Aorta (tissue), 5 donors: ENCODE data around the gene CLEC1B. TPM values are rescaled to one million over a fixed set of nuclear protein-coding genes. Genes with fewer than 3 reads are reported as not detected.

Experiments used
- ATAC-seq: fragments of 200-7000 bp; cut with Tn5 transposase; one replicate; pipeline ENCODE4 v1.9.1; 2022; ENCODE audit warnings: moderate library complexity; ENCODE audit not compliant: low FRiP score
- DNase-seq, 2 donors: peaks; one replicate each; pipeline ENCODE4 v3.0.0-alpha.2; 2020
- H3K27ac ChIP-seq, 2 donors: one replicate each; pipeline ENCODE4 v1.5.1; 2013; ENCODE audit warnings: low read length in 2 of 2, mild to moderate bottlenecking in 2 of 2, moderate library complexity in 2 of 2, control low read depth in 1 of 2, inconsistent platforms in 1 of 2, low read depth in 1 of 2
- H3K27me3 ChIP-seq, 2 donors: one replicate each; pipeline ENCODE4 v1.6.1; 2013; ENCODE audit warnings: control low read depth in 1 of 2, low read length in 1 of 2, mild to moderate bottlenecking in 1 of 2, moderate library complexity in 1 of 2; ENCODE audit not compliant: insufficient read depth in 2 of 2, control insufficient read depth in 1 of 2
- H3K36me3 ChIP-seq, 2 donors: one replicate each; pipeline ENCODE4 v1.6.1; 2013; ENCODE audit warnings: control low read depth in 1 of 2, low read length in 1 of 2, mild to moderate bottlenecking in 1 of 2; ENCODE audit not compliant: insufficient read depth in 2 of 2, control insufficient read depth in 1 of 2
- H3K4me1 ChIP-seq, 2 donors: one replicate each; pipeline ENCODE4 v1.6.1; 2013; ENCODE audit warnings: low read length in 2 of 2, control low read depth in 1 of 2, mild to moderate bottlenecking in 1 of 2, moderate library complexity in 1 of 2; ENCODE audit not compliant: insufficient read depth in 2 of 2, control insufficient read depth in 1 of 2
- H3K4me3 ChIP-seq, 2 donors: one replicate each; pipeline ENCODE4 v1.5.1; 2013; ENCODE audit warnings: low read length in 2 of 2, control low read depth in 1 of 2, mild to moderate bottlenecking in 1 of 2
- H3K9me3 ChIP-seq: one replicate; pipeline ENCODE4 v1.6.1; 2013; ENCODE audit warnings: mild to moderate bottlenecking, low read length; ENCODE audit not compliant: control insufficient read depth
- WGBS, 2 donors: extraction: QIAGEN DNeasy Blood & Tissue Kit; methylation state at CpG; one replicate each; pipeline ENCODE4 v1.1.7; 2013; 5-methylcytosine and 5-hydroxymethylcytosine counted together
- intact Hi-C, 2 donors: fragments of 100-400 bp; cut with DNase I; formaldehyde crosslinking; loops; one replicate each; pipeline versions ENCODE4 v1.14.2 to v1.15.0; 2022
- polyA plus RNA-seq, 2 donors: library from polyadenylated mRNA; stranded (reverse); fragments of 200-250 nt; gene quantifications; one replicate each; pipeline ENCODE4 v1.2.3, GENCODE V29; 2013
- total RNA-seq, 2 donors: library from RNA; stranded (reverse); fragmentation: NEBNext Ultra II Directional; extraction: Animal tissue kit (Norgen Biotek cat#: 25700); gene quantifications; one replicate each; pipeline ENCODE4 v1.2.1, GENCODE V29; 2021
- donor health status: healthy with polysubstance abuse.
- donor health status: Bipolar disorder and iron deficiency.
- donor health status: DM: no; HTN: no; CAD: no.
- donor health status: DM: no; HTN: no; CAD: no.
- donor health status: DM: yes; HTN: yes; CAD: no.

The CLEC1B gene
- total and polyA plus RNA-seq, 4 donors = not detected

DNA sequence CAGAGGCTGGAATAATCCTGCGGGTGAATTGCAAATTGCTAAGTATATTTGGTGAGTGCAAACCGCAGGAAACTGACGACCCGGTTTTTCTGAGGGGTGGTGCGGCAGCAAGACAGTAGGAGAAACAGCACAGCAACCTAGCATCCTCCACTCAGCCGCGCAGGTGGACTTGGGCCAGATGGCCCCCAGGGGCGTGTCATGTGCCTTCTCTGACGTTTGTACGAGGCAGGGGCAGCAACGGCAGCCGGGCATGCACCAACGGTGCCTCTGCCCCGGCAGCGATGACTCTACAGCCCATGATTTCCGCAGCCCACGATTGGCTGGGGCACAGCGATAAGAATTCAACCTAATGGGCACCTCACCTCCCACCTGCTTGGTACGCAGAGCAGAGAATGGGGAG, 55.7 kb downstream of the CLEC1B start:
- intact Hi-C loops = no loop called here
- H3K9me3 ChIP-seq = no peaks in the 10 kb centered on the region
- no peak overlapping the region for H3K27ac ChIP-seq
- 37 to 48% methylated on average over 19 of the region's 19 CpGs for WGBS, 2 donors
- no peaks in the 10 kb centered on the region for H3K4me1 ChIP-seq
- H3K27me3 ChIP-seq = no peaks in the 10 kb centered on the region
- DNase-seq = no peak
- ATAC-seq = no peak
- no peak overlapping the region for H3K4me3 ChIP-seq
- no peaks in the 10 kb centered on the region for H3K36me3 ChIP-seq

Other genes with a start within 250 kb of the CLEC1B start
- 1 to 10 TPM; 4.4 to 8.4 TPM for gene CD69, start 238.2 kb downstream of the CLEC1B start, total RNA-seq
- gene CD69, start 238.2 kb downstream of the CLEC1B start, polyA plus RNA-seq = under 1 TPM in 1 of 2 donors, not detected in 1; 0.59 TPM
- gene KLRF1, start 171.6 kb downstream of the CLEC1B start, total RNA-seq = 1 to 10 TPM in 1 of 2 donors, under 1 TPM in 1; 0.36 to 1.1 TPM
- not detected for gene KLRF1, start 171.6 kb downstream of the CLEC1B start, polyA plus RNA-seq
- gene CLEC2B, start 129.8 kb downstream of the CLEC1B start, total RNA-seq = 10 to 100 TPM; 10.5 to 23.3 TPM
- 10 to 100 TPM in 1 of 2 donors, 1 to 10 TPM in 1; 1.2 to 10.9 TPM for gene CLEC2B, start 129.8 kb downstream of the CLEC1B start, polyA plus RNA-seq
- gene KLRF2, start 117.6 kb downstream of the CLEC1B start, total RNA-seq = not detected
- gene KLRF2, start 117.6 kb downstream of the CLEC1B start, polyA plus RNA-seq = not detected
- gene CLEC2A, start 66.8 kb downstream of the CLEC1B start, total RNA-seq = not detected
- gene CLEC2A, start 66.8 kb downstream of the CLEC1B start, polyA plus RNA-seq = not detected
- gene CLEC12A, start 27.7 kb downstream of the CLEC1B start, total RNA-seq = 1 to 10 TPM; 3.0 to 3.6 TPM
- 1 to 10 TPM in 1 of 2 donors, not detected in 1; 1.5 TPM for gene CLEC12A, start 27.7 kb downstream of the CLEC1B start, polyA plus RNA-seq
- under 1 TPM in 1 of 2 donors, not detected in 1; 0.78 TPM for gene CLEC12B, start 11.5 kb upstream of the CLEC1B start, total RNA-seq
- gene CLEC12B, start 11.5 kb upstream of the CLEC1B start, polyA plus RNA-seq = not detected
- gene CLEC9A, start 31.6 kb upstream of the CLEC1B start, total RNA-seq = under 1 TPM; 0.26 to 0.42 TPM
- gene CLEC9A, start 31.6 kb upstream of the CLEC1B start, polyA plus RNA-seq = not detected
- gene CLEC1A, start 99.9 kb upstream of the CLEC1B start, total RNA-seq = 10 to 100 TPM in 1 of 2 donors, 1 to 10 TPM in 1; 7.0 to 12.9 TPM
- gene CLEC1A, start 99.9 kb upstream of the CLEC1B start, polyA plus RNA-seq = under 1 TPM in 1 of 2 donors, not detected in 1; 0.51 TPM
- 10 to 100 TPM; 25.8 to 33.5 TPM for gene CLEC7A, start 131.1 kb upstream of the CLEC1B start, total RNA-seq
- 1 to 10 TPM; 2.9 to 4.8 TPM for gene CLEC7A, start 131.1 kb upstream of the CLEC1B start, polyA plus RNA-seq
- gene OLR1, start 173.0 kb upstream of the CLEC1B start, total RNA-seq = 1 to 10 TPM; 8.4 to 9.3 TPM
- 1 to 10 TPM in 1 of 2 donors, not detected in 1; 4.4 TPM for gene OLR1, start 173.0 kb upstream of the CLEC1B start, polyA plus RNA-seq
- under 1 TPM; 0.13 to 0.27 TPM for gene TMEM52B, start 179.9 kb upstream of the CLEC1B start, total RNA-seq
- gene TMEM52B, start 179.9 kb upstream of the CLEC1B start, polyA plus RNA-seq = under 1 TPM; 0.05 to 0.63 TPM
- gene GABARAPL1, start 213.8 kb upstream of the CLEC1B start, total RNA-seq = 100 to 1,000 TPM; 103 to 111 TPM
- 10 to 100 TPM; 74.5 to 84.1 TPM for gene GABARAPL1, start 213.8 kb upstream of the CLEC1B start, polyA plus RNA-seq